Muscle of arm (tissue), 14 donors: ENCODE results near the gene MEPE. TPM values are rescaled to one million over a fixed set of nuclear protein-coding genes. Genes with fewer than 3 reads are reported as not detected.

Source experiments
- DNase-seq: peaks from one replicate; pipeline ENCODE4 v3.0.0-alpha.2; 2013
- long read RNA-seq, 11 donors: transcript quantifications; one replicate each; lab custom pipeline, GENCODE V29; 2026
- polyA plus RNA-seq, 12 donors: library from polyadenylated mRNA; unstranded; fragments of 120-200 nt; gene quantifications; one replicate each; pipeline ENCODE4 v1.2.1, GENCODE V29; 2013; ENCODE audit not compliant: insufficient read length in 12 of 12

MEPE gene, protein sequence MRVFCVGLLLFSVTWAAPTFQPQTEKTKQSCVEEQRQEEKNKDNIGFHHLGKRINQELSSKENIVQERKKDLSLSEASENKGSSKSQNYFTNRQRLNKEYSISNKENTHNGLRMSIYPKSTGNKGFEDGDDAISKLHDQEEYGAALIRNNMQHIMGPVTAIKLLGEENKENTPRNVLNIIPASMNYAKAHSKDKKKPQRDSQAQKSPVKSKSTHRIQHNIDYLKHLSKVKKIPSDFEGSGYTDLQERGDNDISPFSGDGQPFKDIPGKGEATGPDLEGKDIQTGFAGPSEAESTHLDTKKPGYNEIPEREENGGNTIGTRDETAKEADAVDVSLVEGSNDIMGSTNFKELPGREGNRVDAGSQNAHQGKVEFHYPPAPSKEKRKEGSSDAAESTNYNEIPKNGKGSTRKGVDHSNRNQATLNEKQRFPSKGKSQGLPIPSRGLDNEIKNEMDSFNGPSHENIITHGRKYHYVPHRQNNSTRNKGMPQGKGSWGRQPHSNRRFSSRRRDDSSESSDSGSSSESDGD
- polyA plus RNA-seq = not detected
- long read RNA-seq, donor 1 = 0 reads
- long read RNA-seq, donor 2 = 0 reads
- long read RNA-seq, donor 3 = 0 reads
- long read RNA-seq, donor 4 = 0 reads
- long read RNA-seq, donor 5 = 0 reads
- long read RNA-seq, donor 6 = 0 reads
- long read RNA-seq, donor 7 = 0 reads
- long read RNA-seq, donor 8 = 0 reads
- long read RNA-seq, donor 9 = 0 reads
- long read RNA-seq, donor 10 = 0 reads
- long read RNA-seq, donor 11 = 0 reads

DNA sequence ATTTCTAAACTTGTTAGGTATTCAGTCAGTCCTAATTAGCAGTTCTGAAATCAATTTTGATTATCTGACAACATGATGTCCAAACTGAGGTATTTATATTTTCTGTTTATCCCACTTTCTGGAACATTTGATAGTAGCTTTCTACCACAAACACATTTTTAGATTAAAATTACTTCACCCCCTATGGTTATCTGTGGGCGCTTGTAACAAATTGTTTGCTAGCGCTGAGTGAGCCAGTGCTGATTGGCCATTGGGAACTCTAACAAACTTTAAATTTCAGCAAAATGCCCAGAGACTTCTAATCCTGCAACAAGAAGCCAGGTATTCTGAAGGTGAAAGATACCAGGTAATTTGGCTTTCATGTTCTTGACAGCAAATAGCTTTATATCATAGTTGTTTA lies at the start of gene MEPE:
Gene MEPE (plus strand): TSS at position 301 of the 400 bp plus-strand sequence. CDS start 1,746 bp downstream, outside the sequence.
- no peak for DNase-seq

- no peak for DNase-seq
Observed at GRCh38 chr4:87783781-87784180, 49.0 kb upstream of the MEPE start.

GRCh38 chr4:87785731-87786509 lies 46.8 kb upstream of the MEPE start:
- no peak for DNase-seq

GRCh38 chr4:87799301-87800113 lies 33.3 kb upstream of the MEPE start, which contains the start of gene IBSP:
IBSP (plus strand) TSS chr4:87799554; CDS start chr4:87802362, 2,808 bp downstream.
- DNase-seq = no peak

DNA sequence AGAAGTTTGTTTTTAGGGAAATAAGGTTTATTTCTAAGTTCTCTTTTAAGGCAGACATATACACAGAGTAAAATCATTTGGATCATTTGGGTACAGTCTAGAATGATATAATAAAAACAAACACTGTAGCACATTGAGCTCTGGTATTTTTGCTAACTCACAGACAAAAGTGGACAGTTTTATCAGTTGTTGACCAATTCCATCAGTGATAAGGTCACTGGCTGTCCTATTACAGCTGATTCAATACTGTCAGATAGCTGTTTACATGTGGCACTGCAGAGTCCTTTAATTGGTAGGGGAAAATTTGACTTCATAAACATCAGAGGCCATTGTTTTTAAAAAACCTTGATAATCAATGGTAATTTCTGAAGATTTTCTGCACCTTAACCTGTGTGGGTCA lies 29.9 kb upstream of the MEPE start:
- DNase-seq = no peak

- DNase-seq = no peak
Observed at GRCh38 chr4:87803421-87803820, 29.3 kb upstream of the MEPE start.

GRCh38 chr4:87804871-87805270 lies 27.9 kb upstream of the MEPE start:
- DNase-seq = no peak

- no peak for DNase-seq
Observed at GRCh38 chr4:87805971-87806370, 26.8 kb upstream of the MEPE start.

- no peak for DNase-seq
Observed at GRCh38 chr4:87806520-87806919, 26.2 kb upstream of the MEPE start.

- DNase-seq = no peak
Observed at GRCh38 chr4:87807402-87807801, 25.4 kb upstream of the MEPE start.

DNA sequence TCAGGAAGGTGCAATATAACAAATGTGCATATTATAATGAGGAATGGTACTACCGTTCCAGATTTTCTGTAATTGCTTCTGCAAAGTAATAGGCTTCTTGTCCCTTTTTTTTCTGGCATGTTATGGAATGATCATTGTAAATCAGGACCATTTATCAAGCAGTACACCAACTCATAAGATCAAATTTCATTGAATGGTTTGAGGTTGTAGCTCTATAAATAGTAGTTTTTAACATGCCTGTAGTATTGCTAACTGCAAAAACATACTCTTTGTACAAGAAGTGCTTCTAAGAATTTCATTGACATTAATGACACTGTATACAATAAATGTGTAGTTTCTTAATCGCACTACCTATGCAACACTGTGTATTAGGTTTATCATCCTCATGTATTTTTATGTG lies 20.8 kb upstream of the MEPE start:
- DNase-seq = no peak

- no peak for DNase-seq
Observed at GRCh38 chr4:87819281-87819919, 13.4 kb upstream of the MEPE start.

GRCh38 chr4:87823200-87823599 lies 9.6 kb upstream of the MEPE start:
- no peak for DNase-seq

GRCh38 chr4:87823724-87824123 lies 9.0 kb upstream of the MEPE start:
- DNase-seq = no peak

- DNase-seq = no peak
Observed at GRCh38 chr4:87824352-87824751, 8.4 kb upstream of the MEPE start.

GRCh38 chr4:87834401-87834800 lies 1.6 kb downstream of the MEPE start:
- DNase-seq = no peak

- DNase-seq = no peak
Observed at GRCh38 chr4:87835197-87835596, 2.4 kb downstream of the MEPE start.

- no peak for DNase-seq
Observed at GRCh38 chr4:87835743-87836142, 3.0 kb downstream of the MEPE start.

GRCh38 chr4:87838205-87838604 lies 5.4 kb downstream of the MEPE start:
- no peak for DNase-seq

DNA sequence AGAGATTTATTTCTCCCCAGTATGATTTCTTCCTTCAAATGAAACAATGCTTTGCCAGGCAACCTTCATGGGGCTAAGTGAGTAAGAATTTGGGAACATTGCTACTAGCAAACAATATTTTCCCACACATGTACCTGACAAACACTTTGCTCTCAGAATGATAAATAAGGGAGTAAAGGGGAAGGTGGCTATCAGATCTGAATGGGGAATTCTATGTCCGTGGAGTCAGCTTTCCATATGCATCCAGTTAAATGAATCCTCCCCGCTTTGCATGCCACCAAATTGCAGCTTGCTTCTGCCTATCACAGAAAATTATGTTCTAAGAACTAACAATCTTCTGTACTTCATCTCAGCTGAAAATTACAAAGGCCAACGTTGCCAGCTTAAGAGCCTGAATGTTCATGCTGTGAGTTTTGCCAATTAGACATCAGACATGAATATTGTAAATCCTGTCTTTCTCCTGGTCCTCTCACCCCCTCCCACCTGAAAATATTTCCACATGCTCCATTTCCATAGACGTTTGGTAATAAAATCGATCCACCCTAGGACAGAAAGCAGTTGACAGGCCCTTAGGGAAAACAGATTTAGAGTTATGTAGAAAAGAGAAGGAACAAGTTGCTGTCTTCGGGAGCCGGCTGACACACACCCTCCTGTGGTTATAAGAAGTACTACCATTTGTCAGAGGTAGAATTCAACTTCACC lies 6.3 kb downstream of the MEPE start:
- DNase-seq = peak; percentile 26
